HG02970 (cell line): ENCODE measurements around the gene ASB2.

Experiments used
- ATAC-seq: cut with Tn5 transposase; IDR thresholded peaks from one replicate; pipeline ENCODE4 v1.9.1; 2021; ENCODE audit warnings: mild to moderate bottlenecking, moderate library complexity, moderate number of reproducible peaks; ENCODE audit not compliant: unreplicated experiment, low FRiP score

ASB2 gene

DNA sequence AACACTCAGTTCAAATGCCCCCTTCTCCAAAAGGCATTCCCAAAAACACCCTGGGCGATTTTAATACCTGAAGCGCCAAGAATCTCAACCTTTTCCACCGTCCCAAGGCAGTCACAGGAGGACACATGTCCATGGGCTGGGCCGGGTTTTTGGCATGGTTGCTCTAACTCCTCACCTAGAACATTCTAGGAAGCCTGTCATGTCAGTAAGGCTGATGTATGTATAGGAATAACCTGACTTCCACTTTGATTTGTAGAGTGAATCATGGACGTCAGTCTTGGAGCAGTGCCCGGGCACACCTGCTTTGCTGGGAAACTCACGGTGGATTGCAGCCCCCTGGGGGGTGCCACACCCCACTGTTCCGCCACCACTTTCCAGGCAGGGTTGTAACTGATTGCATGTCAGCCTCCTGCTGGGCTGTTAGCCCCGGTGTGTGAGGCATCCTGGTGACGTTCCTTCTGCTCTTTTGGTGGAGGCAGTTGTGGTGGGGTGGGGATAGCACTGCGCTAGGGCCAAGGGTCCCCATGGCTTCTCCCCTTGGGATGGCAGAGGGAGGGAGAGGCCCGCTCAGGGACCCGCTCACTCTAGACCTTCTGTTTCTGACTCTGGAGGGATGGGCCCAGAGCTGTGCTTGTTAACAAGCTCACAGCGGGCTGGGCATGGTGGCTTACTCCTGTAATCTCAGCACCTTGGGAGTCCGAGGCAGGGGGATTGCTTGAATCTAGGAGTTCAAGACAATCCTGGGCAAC lies 84.4 kb downstream of the ASB2 start:
- ATAC-seq = no peak

DNA sequence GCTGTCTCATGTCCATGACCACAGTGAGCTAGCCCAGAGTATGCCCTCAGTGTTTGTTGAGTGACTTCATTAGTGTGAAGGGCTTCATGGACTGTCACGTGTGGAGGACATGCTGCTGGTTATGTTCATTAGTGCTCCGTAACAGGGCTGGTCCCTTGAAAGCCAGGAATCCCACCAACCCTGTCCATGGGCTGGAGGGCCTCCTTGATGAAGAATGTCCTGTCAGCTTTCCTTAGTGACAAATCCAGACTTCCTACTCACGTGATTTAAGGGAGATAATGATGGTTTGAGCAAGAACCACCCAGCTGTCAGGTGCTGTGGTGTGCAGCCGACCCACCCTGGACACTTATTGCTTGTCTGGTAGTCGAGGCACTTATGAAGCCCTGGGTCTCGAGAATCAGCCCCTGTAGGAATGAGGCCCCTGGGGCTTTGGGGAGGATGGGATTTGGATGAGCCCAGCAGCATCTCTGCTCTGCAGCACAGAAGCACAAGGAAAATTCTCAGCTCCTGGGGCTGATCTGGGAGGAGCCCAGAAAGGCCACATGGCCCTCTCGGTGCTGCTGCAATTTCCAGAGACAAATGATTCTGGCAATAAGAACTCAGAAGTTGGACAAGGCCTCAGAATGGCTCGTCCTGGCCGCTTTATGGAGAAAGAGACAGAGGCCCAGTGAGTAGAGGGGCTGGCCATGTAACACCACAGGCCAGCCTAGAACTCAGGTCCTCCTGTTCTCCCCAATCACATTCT lies 86.5 kb downstream of the ASB2 start:
- no peak for ATAC-seq

DNA sequence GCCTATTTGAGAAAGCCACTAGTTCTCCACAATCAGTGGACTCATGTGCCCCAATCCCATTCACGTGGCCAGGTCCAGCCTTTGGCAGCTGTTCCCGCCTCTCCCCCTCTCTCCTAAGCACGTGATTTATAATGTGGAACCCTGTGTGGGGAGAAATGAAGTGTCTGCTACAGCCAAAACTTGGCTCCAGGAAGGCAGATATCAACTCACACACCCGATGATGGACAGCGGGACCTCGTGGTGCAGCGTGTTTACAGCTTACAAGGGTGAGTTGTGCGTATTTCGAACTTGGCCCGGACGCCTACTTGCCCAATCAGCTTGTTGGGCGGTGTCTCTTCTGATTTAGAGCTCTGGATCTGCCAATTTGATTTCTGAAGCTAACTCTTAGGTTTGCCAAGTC lies 87.4 kb downstream of the ASB2 start:
- ATAC-seq = no peak

DNA sequence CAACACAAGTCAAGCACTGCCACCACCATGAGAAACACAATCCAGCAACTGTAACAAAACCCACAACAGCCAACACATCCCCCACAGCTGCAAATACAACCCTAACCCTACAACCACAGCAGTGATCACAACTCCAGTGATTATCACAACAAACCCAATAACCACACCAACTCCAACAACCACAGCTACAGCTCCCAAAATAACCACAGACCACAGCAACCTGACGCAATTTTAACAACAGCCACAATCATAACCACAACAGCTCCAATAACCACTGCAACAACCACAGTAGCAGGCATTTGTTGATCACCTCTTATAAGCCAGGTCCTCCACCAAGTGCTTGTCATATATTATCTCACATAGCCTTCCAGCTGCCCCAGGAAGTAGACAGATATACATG lies 91.4 kb downstream of the ASB2 start:
- ATAC-seq = no peak
